Panc1 (cell line): ENCODE results near the gene PPP1R15B. TPM values are rescaled to one million over a fixed set of nuclear protein-coding genes. Genes with fewer than 3 reads are reported as not detected.

Experiments
- ATAC-seq: fragments of 200-7000 bp; cut with Tn5 transposase; 2 replicates; pipeline ENCODE4 v1.9.1; 2020; ENCODE audit warnings: mild to moderate bottlenecking, moderate library complexity
- BruUV-seq: library from RNA; stranded (reverse); fragments of 400-500 nt; replicated peaks from 2 replicates; lab custom pipeline; 2021; lab: Mats Ljungman, UMichigan
- CTCF ChIA-PET: fragments of 300-600 bp; sonication (Branson Sonifier 250); formaldehyde crosslinking; loops from one replicate; lab custom pipeline; 2022; ENCODE audit warnings: antibody characterized with exemption; lab: Charles Lee
- POLR2A ChIA-PET: fragments of 300-600 bp; sonication (Branson Sonifier 250); formaldehyde crosslinking; loops from one replicate; lab custom pipeline; 2022; ENCODE audit warnings: antibody characterized with exemption; lab: Charles Lee
- DNase-seq: peaks from one replicate; pipeline ENCODE4 v3.0.0-alpha.2; 2010; ENCODE audit warnings: low read depth, low spot score
- H3K27ac ChIP-seq: 2 replicates; pipeline ENCODE4 v1.5.1; 2011; ENCODE audit warnings: mild to moderate bottlenecking, low read length, inconsistent platforms
- H3K27me3 ChIP-seq: fragments of 200-500 bp; sonication (Bioruptor generic); 2 replicates; pipeline ENCODE4 v1.6.0; 2014; ENCODE audit warnings: low read length, inconsistent platforms; ENCODE audit not compliant: control insufficient read depth, insufficient read depth
- H3K36me3 ChIP-seq: fragments of 200-500 bp; sonication (Bioruptor generic); 2 replicates; pipeline ENCODE4 v1.5.1; 2014; ENCODE audit warnings: inconsistent platforms, mild to moderate bottlenecking, low read length, moderate library complexity; ENCODE audit not compliant: control insufficient read depth, insufficient read depth
- H3K4me1 ChIP-seq: 2 replicates; pipeline ENCODE4 v1.5.1; 2011; ENCODE audit warnings: inconsistent platforms, mild to moderate bottlenecking, low read length, moderate library complexity; ENCODE audit not compliant: control insufficient read depth, insufficient read depth
- H3K4me3 ChIP-seq, 2 experiments: 2 replicates each; pipeline ENCODE4 v1.5.1; 2011 to 2012; ENCODE audit warnings: low read depth in 2 of 2, low read length in 2 of 2, mild to moderate bottlenecking in 2 of 2, inconsistent platforms in 1 of 2, moderate library complexity in 1 of 2
- H3K9me3 ChIP-seq: fragments of 200-500 bp; sonication (Bioruptor generic); 2 replicates; pipeline ENCODE4 v1.5.1; 2014; ENCODE audit warnings: low read depth, mild to moderate bottlenecking, inconsistent platforms, low read length, moderate library complexity; ENCODE audit not compliant: control insufficient read depth, insufficient read depth
- POLR2AphosphoS5 ChIP-seq: IDR thresholded peaks from 2 replicates; pipeline ENCODE4 v1.6.1; 2012; ENCODE audit warnings: mild to moderate bottlenecking, low read depth, low read length, moderate library complexity
- REST ChIP-seq, 2 experiments: IDR thresholded peaks; 2 replicates each; pipeline ENCODE4 v1.6.1; 2011 to 2012; ENCODE audit warnings: low read depth in 2 of 2, control low read depth in 1 of 2, low read length in 1 of 2, mild to moderate bottlenecking in 1 of 2, moderate library complexity in 1 of 2; ENCODE audit not compliant: insufficient read depth in 1 of 2
- SIN3A ChIP-seq: IDR thresholded peaks from 2 replicates; pipeline ENCODE4 v1.6.1; 2012; ENCODE audit warnings: low read depth, mild to moderate bottlenecking, low read length, moderate library complexity, borderline replicate concordance; ENCODE audit not compliant: insufficient read depth
- TCF7L2 ChIP-seq: IDR thresholded peaks from 2 replicates; pipeline ENCODE4 v1.6.1; 2011; ENCODE audit warnings: mild to moderate bottlenecking, low read depth, low read length, inconsistent platforms
- in situ Hi-C: cut with HindIII; loops from 2 replicates; pipeline ENCODE4 v1.10.0; 2016; ENCODE audit warnings: low sequenced_read_pairs, low pct_unique_long_range_greater_than_20kb
- intact Hi-C: fragments of 100-400 bp; cut with micrococcal nuclease; formaldehyde crosslinking; loops from one replicate; pipeline ENCODE4 v1.10.0; 2022; ENCODE audit not compliant: unreplicated experiment
- total RNA-seq: library from RNA; stranded (reverse); gene quantifications from one replicate; pipeline ENCODE4 v1.2.1, GENCODE V29; 2021; ENCODE audit not compliant: unreplicated experiment
- TF ChIP-seq, protein P1 (sequence below): fragments of 450-650 bp; IDR thresholded peaks from 2 replicates; pipeline ENCODE4 v1.5.1; 2017; ENCODE audit warnings: mild to moderate bottlenecking

PPP1R15B gene
- total RNA-seq, 1 experiment from 2014 or later: 51.1 TPM

- no peaks in the 10 kb centered on the region for H3K27me3 ChIP-seq
- in situ Hi-C loops (no loop called here), intact Hi-C loops (no loop called here)
- no TSS peak for BruUV-seq
- TF ChIP-seq POLR2AphosphoS5 (no peak), SIN3A (no peak), REST (IDR thresholded peaks at IDR 0.05; ENCODE audit: insufficient read depth in 1 of 2, low read depth in 2 of 2, low read length in 1 of 2) (no peak), TCF7L2 (no peak)
- TF ChIP-seq, protein P1, sequence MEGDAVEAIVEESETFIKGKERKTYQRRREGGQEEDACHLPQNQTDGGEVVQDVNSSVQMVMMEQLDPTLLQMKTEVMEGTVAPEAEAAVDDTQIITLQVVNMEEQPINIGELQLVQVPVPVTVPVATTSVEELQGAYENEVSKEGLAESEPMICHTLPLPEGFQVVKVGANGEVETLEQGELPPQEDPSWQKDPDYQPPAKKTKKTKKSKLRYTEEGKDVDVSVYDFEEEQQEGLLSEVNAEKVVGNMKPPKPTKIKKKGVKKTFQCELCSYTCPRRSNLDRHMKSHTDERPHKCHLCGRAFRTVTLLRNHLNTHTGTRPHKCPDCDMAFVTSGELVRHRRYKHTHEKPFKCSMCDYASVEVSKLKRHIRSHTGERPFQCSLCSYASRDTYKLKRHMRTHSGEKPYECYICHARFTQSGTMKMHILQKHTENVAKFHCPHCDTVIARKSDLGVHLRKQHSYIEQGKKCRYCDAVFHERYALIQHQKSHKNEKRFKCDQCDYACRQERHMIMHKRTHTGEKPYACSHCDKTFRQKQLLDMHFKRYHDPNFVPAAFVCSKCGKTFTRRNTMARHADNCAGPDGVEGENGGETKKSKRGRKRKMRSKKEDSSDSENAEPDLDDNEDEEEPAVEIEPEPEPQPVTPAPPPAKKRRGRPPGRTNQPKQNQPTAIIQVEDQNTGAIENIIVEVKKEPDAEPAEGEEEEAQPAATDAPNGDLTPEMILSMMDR: no peak
- DNase-seq: no peak
- peak overlapping the region; percentile 82 to 99 for H3K4me3 ChIP-seq
- ChIA-PET CTCF (interaction anchor here (0.6 kb wide), 1 partner anchor 274 kb away, joined by 4 read pairs; no protein-coding TSS in a partner anchor), POLR2A (no interaction called here)
- H3K27ac ChIP-seq: no peak overlapping the region
- peaks cover 45% of the 10 kb centered on the region for H3K36me3 ChIP-seq
- ATAC-seq: no peak
- H3K4me1 ChIP-seq: peaks cover 19% of the 10 kb centered on the region
- no peaks in the 10 kb centered on the region for H3K9me3 ChIP-seq
These were observed 5.0 kb downstream of the PPP1R15B start for GRCh38 chr1:204406621-204407020.

- TF ChIP-seq SIN3A (no peak), POLR2AphosphoS5 (no peak), TCF7L2 (no peak), REST (IDR thresholded peaks at IDR 0.05; ENCODE audit: insufficient read depth in 1 of 2, low read depth in 2 of 2, low read length in 1 of 2) (no peak)
- TF ChIP-seq, protein P1: no peak
- POLR2A ChIA-PET: interaction anchor here (0.5 kb wide), 1 partner anchor 102 kb away, joined by 4 read pairs; no protein-coding TSS in a partner anchor
- Histone ChIP-seq H3K9me3 (no peaks in the 10 kb centered on the region), H3K36me3 (peaks cover 43% of the 10 kb centered on the region), H3K27ac (no peak overlapping the region), H3K4me1 (peaks cover 19% of the 10 kb centered on the region), H3K4me3 (peak overlapping the region; percentile 82 to 99), H3K27me3 (no peaks in the 10 kb centered on the region)
- BruUV-seq: no TSS peak
- DNase-seq (no peak), ATAC-seq (no peak)
- intact Hi-C loops (no loop called here), in situ Hi-C loops (no loop called here)
- CTCF ChIA-PET: interaction anchor here (0.6 kb wide), 1 partner anchor 274 kb away, joined by 4 read pairs; no protein-coding TSS in a partner anchor
These were observed 5.6 kb downstream of the PPP1R15B start for GRCh38 chr1:204405988-204406387.
